ENCODE data around the gene TFCP2.
A peak's percentile ranks its signal among the peaks of the same experiment; 100 is the strongest.

The TFCP2 gene

DNA sequence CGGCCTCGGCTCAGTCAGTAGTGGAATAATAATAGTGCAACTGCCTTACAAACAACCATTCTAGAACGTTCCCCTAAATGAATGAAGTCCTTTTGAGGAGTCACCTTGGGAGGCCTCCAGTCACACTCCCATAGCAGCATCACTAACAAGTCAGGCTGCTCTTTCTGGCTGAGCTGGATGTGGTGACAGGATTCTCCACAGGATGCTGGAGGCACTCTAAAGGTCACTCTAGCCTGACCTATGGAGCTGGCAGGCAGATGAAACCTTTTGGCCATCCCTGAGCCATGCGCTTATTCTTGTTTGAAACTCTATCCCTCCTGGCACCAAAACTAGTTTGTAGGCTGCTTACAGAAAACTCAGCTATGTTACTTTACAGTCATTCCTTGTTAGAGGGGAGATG is 17.9 kb upstream of the TFCP2 start:
- H3K18ac ChIP-seq (ENCODE audit: low read length) = no peak overlapping the region
- H2BK120ac ChIP-seq (ENCODE audit: low read depth, low read length) = no peak overlapping the region
- DNase-seq (ENCODE audit: low spot score) = no peak
- H2AFZ ChIP-seq (ENCODE audit: low read length) = no peak overlapping the region
- no peak overlapping the region for H2BK12ac ChIP-seq (ENCODE audit: low read length)
- no peak overlapping the region for H3K4me2 ChIP-seq (ENCODE audit: insufficient read depth, low read length, poor library complexity, severe bottlenecking)
- H3K14ac ChIP-seq (ENCODE audit: low read length) = no peak overlapping the region
- H3K9me3 ChIP-seq (replicated peaks in 1 of 2; ENCODE audit: control insufficient read depth in 2 of 2, insufficient read depth in 1 of 2, low read depth in 1 of 2, low read length in 2 of 2) = peaks cover 0 to 2% of the 10 kb centered on the region in 2 donors
- no peak overlapping the region for H3K4me3 ChIP-seq (ENCODE audit: low read length in 2 of 2)
- H3K27me3 ChIP-seq (ENCODE audit: control insufficient read depth in 3 of 3, insufficient read depth in 3 of 3, low read depth in 1 of 3, low read length in 3 of 3) = no peaks in the 10 kb centered on the region
- no peak overlapping the region for H2AK5ac ChIP-seq (ENCODE audit: low read depth, low read length)
- no peak overlapping the region for H3K27ac ChIP-seq (replicated peaks; ENCODE audit: low read length)
- H2BK15ac ChIP-seq (ENCODE audit: low read length) = no peak overlapping the region
- H2BK5ac ChIP-seq (ENCODE audit: low read length) = no peak overlapping the region
- H3K4me1 ChIP-seq (ENCODE audit: control insufficient read depth in 2 of 2, insufficient read depth in 1 of 2, low read depth in 1 of 2, low read length in 2 of 2) = peaks cover 9 to 12% of the 10 kb centered on the region in 2 donors
- H4K91ac ChIP-seq (ENCODE audit: low read depth, low read length, poor library complexity) = no peak overlapping the region
- no peaks in the 10 kb centered on the region for H3K36me3 ChIP-seq (replicated peaks in 1 of 2; ENCODE audit: control insufficient read depth in 2 of 2, insufficient read depth in 2 of 2, low read length in 2 of 2)
- H3K9ac ChIP-seq (ENCODE audit: low read depth, low read length, poor library complexity) = no peak overlapping the region
- no peak overlapping the region for H4K8ac ChIP-seq (ENCODE audit: low read depth, low read length)
- H3K4ac ChIP-seq (ENCODE audit: low read length) = no peak overlapping the region
- no peak overlapping the region for H3K23ac ChIP-seq (ENCODE audit: low read depth, low read length, poor library complexity)
- WGBS, 2 donors (ENCODE audit: extremely low coverage in 2 of 2, insufficient read length in 2 of 2, insufficient replicate concordance in 1 of 2) = no CpG with 5 or more reads among the region's 4 CpGs
- no peaks in the 10 kb centered on the region for H3K79me1 ChIP-seq (ENCODE audit: low read depth, low read length)

GRCh38 chr12:51189790-51190355 is 16.9 kb upstream of the TFCP2 start:
- no peak overlapping the region for H4K91ac ChIP-seq (ENCODE audit: low read depth, low read length, poor library complexity)
- H3K27me3 ChIP-seq (ENCODE audit: control insufficient read depth in 3 of 3, insufficient read depth in 3 of 3, low read depth in 1 of 3, low read length in 3 of 3) = no peaks in the 10 kb centered on the region
- no peak overlapping the region for H3K18ac ChIP-seq (ENCODE audit: low read length)
- H2BK15ac ChIP-seq (ENCODE audit: low read length) = peak overlapping the region; percentile 9
- no peak overlapping the region for H3K27ac ChIP-seq (replicated peaks; ENCODE audit: low read length)
- peaks cover 0 to 2% of the 10 kb centered on the region in 2 donors for H3K9me3 ChIP-seq (replicated peaks in 1 of 2; ENCODE audit: control insufficient read depth in 2 of 2, insufficient read depth in 1 of 2, low read depth in 1 of 2, low read length in 2 of 2)
- no peak overlapping the region for H4K8ac ChIP-seq (ENCODE audit: low read depth, low read length)
- H2BK120ac ChIP-seq (ENCODE audit: low read depth, low read length) = no peak overlapping the region
- WGBS, 2 donors (ENCODE audit: extremely low coverage in 2 of 2, insufficient read length in 2 of 2, insufficient replicate concordance in 1 of 2) = no CpG with 5 or more reads among the region's 14 CpGs
- H3K14ac ChIP-seq (ENCODE audit: low read length) = peak overlapping the region; percentile 43
- H3K36me3 ChIP-seq (replicated peaks in 1 of 2; ENCODE audit: control insufficient read depth in 2 of 2, insufficient read depth in 2 of 2, low read length in 2 of 2) = no peaks in the 10 kb centered on the region
- H3K9ac ChIP-seq (ENCODE audit: low read depth, low read length, poor library complexity) = no peak overlapping the region
- no peak overlapping the region for H3K4me2 ChIP-seq (ENCODE audit: insufficient read depth, low read length, poor library complexity, severe bottlenecking)
- no peaks in the 10 kb centered on the region for H3K79me1 ChIP-seq (ENCODE audit: low read depth, low read length)
- no peak overlapping the region for H3K4ac ChIP-seq (ENCODE audit: low read length)
- H2BK5ac ChIP-seq (ENCODE audit: low read length) = no peak overlapping the region
- no peak overlapping the region for H2BK12ac ChIP-seq (ENCODE audit: low read length)
- no peak for DNase-seq (ENCODE audit: low spot score)
- no peak overlapping the region for H3K23ac ChIP-seq (ENCODE audit: low read depth, low read length, poor library complexity)
- H2AFZ ChIP-seq (ENCODE audit: low read length) = no peak overlapping the region
- H3K4me3 ChIP-seq (ENCODE audit: low read length in 2 of 2) = no peak overlapping the region
- H3K4me1 ChIP-seq (ENCODE audit: control insufficient read depth in 2 of 2, insufficient read depth in 1 of 2, low read depth in 1 of 2, low read length in 2 of 2) = peaks cover 9 to 12% of the 10 kb centered on the region in 2 donors
- peak overlapping the region; percentile 25 for H2AK5ac ChIP-seq (ENCODE audit: low read depth, low read length)

DNA sequence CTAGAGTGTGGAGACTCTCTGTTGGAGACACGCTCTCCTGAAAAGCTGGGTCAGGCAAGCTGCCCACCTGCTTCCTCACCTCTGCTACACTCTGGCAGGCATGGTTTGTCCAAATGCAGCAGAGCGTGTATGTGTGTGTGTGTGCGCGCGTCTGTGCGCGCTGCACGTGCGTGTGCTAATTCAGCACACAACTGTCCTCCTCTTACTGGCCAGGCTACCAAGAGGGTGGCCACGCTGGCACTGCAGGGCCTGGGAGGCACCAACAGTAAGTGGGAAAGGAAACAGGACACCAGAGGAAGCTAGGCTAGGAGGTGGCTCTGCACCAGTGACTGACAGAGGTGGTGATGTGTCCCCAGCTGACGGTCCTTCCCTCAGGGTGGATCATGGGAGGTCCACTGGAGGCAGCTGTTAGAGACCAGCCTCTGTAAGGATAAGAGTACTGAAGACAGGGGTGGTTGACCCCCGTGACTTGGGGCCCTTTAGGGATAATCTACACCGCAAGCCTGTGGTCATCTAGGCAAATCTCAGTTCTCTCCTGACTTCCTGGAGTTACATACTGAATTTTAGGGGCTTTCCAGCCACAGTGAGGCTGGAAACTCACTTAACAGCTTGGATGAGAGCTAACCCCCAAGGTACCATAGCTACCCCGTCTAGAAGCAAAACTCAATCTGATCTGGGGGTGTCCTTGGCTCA is 15.6 kb upstream of the TFCP2 start:
- H3K14ac ChIP-seq (ENCODE audit: low read length) = no peak overlapping the region
- no peak overlapping the region for H2AK5ac ChIP-seq (ENCODE audit: low read depth, low read length)
- H3K27me3 ChIP-seq (ENCODE audit: control insufficient read depth in 3 of 3, insufficient read depth in 3 of 3, low read depth in 1 of 3, low read length in 3 of 3) = no peaks in the 10 kb centered on the region
- H3K79me1 ChIP-seq (ENCODE audit: low read depth, low read length) = no peaks in the 10 kb centered on the region
- H2BK5ac ChIP-seq (ENCODE audit: low read length) = no peak overlapping the region
- no peak for DNase-seq (ENCODE audit: low spot score)
- H4K91ac ChIP-seq (ENCODE audit: low read depth, low read length, poor library complexity) = no peak overlapping the region
- no peak overlapping the region for H3K9ac ChIP-seq (ENCODE audit: low read depth, low read length, poor library complexity)
- no peak overlapping the region for H4K8ac ChIP-seq (ENCODE audit: low read depth, low read length)
- no CpG with 5 or more reads among the region's 14 CpGs for WGBS, 2 donors (ENCODE audit: extremely low coverage in 2 of 2, insufficient read length in 2 of 2, insufficient replicate concordance in 1 of 2)
- H3K9me3 ChIP-seq (replicated peaks in 1 of 2; ENCODE audit: control insufficient read depth in 2 of 2, insufficient read depth in 1 of 2, low read depth in 1 of 2, low read length in 2 of 2) = peaks cover 0 to 2% of the 10 kb centered on the region in 2 donors
- H2BK15ac ChIP-seq (ENCODE audit: low read length) = no peak overlapping the region
- no peak overlapping the region for H2BK12ac ChIP-seq (ENCODE audit: low read length)
- peak overlapping the region in 1 of 2 donors; percentile 48 for H3K4me3 ChIP-seq (ENCODE audit: low read length in 2 of 2)
- H3K23ac ChIP-seq (ENCODE audit: low read depth, low read length, poor library complexity) = peak overlapping the region; percentile 27
- peaks cover 12 to 14% of the 10 kb centered on the region in 2 donors for H3K4me1 ChIP-seq (ENCODE audit: control insufficient read depth in 2 of 2, insufficient read depth in 1 of 2, low read depth in 1 of 2, low read length in 2 of 2)
- H2BK120ac ChIP-seq (ENCODE audit: low read depth, low read length) = no peak overlapping the region
- H2AFZ ChIP-seq (ENCODE audit: low read length) = no peak overlapping the region
- no peak overlapping the region for H3K4me2 ChIP-seq (ENCODE audit: insufficient read depth, low read length, poor library complexity, severe bottlenecking)
- H3K36me3 ChIP-seq (replicated peaks in 1 of 2; ENCODE audit: control insufficient read depth in 2 of 2, insufficient read depth in 2 of 2, low read length in 2 of 2) = no peaks in the 10 kb centered on the region
- no peak overlapping the region for H3K4ac ChIP-seq (ENCODE audit: low read length)
- no peak overlapping the region for H3K27ac ChIP-seq (replicated peaks; ENCODE audit: low read length)
- H3K18ac ChIP-seq (ENCODE audit: low read length) = no peak overlapping the region

DNA sequence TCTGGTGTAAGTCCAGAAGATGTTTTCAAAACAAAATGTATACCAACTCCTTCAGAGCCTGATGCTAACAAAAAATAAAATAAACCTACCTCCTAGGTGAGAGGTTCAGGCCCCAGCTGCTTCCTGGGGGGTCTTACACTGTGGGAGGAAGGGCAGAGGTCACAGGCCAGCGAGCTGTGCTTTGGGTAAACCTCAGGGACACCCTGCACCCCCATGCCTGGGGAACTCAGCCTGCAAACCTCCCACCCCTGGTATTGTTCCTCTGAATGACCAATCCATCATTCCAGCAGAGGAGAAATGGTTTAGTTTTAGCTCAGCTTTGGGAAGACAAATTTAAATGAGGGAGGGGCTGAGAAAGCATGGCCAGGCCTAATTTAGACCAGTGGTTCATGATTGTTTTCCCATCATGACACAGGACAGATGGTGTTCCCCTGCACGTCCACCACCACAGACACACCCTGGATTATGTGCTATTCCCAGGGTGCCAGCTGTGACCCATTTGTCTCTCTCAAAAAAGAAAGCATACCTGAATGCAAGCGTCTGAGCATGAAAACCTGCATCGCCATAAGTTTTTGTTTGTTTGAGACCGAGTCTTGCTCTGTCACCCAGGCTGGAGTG is 14.5 kb upstream of the TFCP2 start:
- no peak overlapping the region for H2BK12ac ChIP-seq (ENCODE audit: low read length)
- no peak overlapping the region for H2BK5ac ChIP-seq (ENCODE audit: low read length)
- H3K27me3 ChIP-seq (ENCODE audit: control insufficient read depth in 3 of 3, insufficient read depth in 3 of 3, low read depth in 1 of 3, low read length in 3 of 3) = no peaks in the 10 kb centered on the region
- no peaks in the 10 kb centered on the region for H3K79me1 ChIP-seq (ENCODE audit: low read depth, low read length)
- H3K18ac ChIP-seq (ENCODE audit: low read length) = no peak overlapping the region
- no peak overlapping the region for H3K23ac ChIP-seq (ENCODE audit: low read depth, low read length, poor library complexity)
- no peak overlapping the region for H3K4me3 ChIP-seq (ENCODE audit: low read length in 2 of 2)
- H3K9me3 ChIP-seq (replicated peaks in 1 of 2; ENCODE audit: control insufficient read depth in 2 of 2, insufficient read depth in 1 of 2, low read depth in 1 of 2, low read length in 2 of 2) = peaks cover 0 to 2% of the 10 kb centered on the region in 2 donors
- H2AK5ac ChIP-seq (ENCODE audit: low read depth, low read length) = no peak overlapping the region
- no peak overlapping the region for H2BK120ac ChIP-seq (ENCODE audit: low read depth, low read length)
- no peak overlapping the region for H2BK15ac ChIP-seq (ENCODE audit: low read length)
- DNase-seq (ENCODE audit: low spot score) = no peak
- H2AFZ ChIP-seq (ENCODE audit: low read length) = peak overlapping the region; percentile 82
- H3K4ac ChIP-seq (ENCODE audit: low read length) = no peak overlapping the region
- WGBS, 2 donors (ENCODE audit: extremely low coverage in 2 of 2, insufficient read length in 2 of 2, insufficient replicate concordance in 1 of 2) = no CpG with 5 or more reads among the region's 5 CpGs
- H3K9ac ChIP-seq (ENCODE audit: low read depth, low read length, poor library complexity) = no peak overlapping the region
- no peak overlapping the region for H3K4me2 ChIP-seq (ENCODE audit: insufficient read depth, low read length, poor library complexity, severe bottlenecking)
- H3K27ac ChIP-seq (replicated peaks; ENCODE audit: low read length) = no peak overlapping the region
- H3K14ac ChIP-seq (ENCODE audit: low read length) = no peak overlapping the region
- H3K4me1 ChIP-seq (ENCODE audit: control insufficient read depth in 2 of 2, insufficient read depth in 1 of 2, low read depth in 1 of 2, low read length in 2 of 2) = peaks cover 12 to 14% of the 10 kb centered on the region in 2 donors
- no peak overlapping the region for H4K8ac ChIP-seq (ENCODE audit: low read depth, low read length)
- no peaks in the 10 kb centered on the region for H3K36me3 ChIP-seq (replicated peaks in 1 of 2; ENCODE audit: control insufficient read depth in 2 of 2, insufficient read depth in 2 of 2, low read length in 2 of 2)
- H4K91ac ChIP-seq (ENCODE audit: low read depth, low read length, poor library complexity) = no peak overlapping the region

Data from neuronal stem cell (in vitro differentiated cells).